Panc1 (cell line): ENCODE measurements around the gene ASIP.

ENCODE experiments used
- CTCF ChIP-seq: fragments of 450-650 bp; IDR thresholded peaks from 2 replicates; pipeline ENCODE4 v1.5.1; 2017; ENCODE audit warnings: mild to moderate bottlenecking
- POLR2AphosphoS5 ChIP-seq: IDR thresholded peaks from 2 replicates; pipeline ENCODE4 v1.6.1; 2012; ENCODE audit warnings: mild to moderate bottlenecking, low read depth, low read length, moderate library complexity
- REST ChIP-seq, 2 experiments: IDR thresholded peaks; 2 replicates each; pipeline ENCODE4 v1.6.1; 2011 to 2012; ENCODE audit warnings: low read depth in 2 of 2, control low read depth in 1 of 2, low read length in 1 of 2, mild to moderate bottlenecking in 1 of 2, moderate library complexity in 1 of 2; ENCODE audit not compliant: insufficient read depth in 1 of 2
- SIN3A ChIP-seq: IDR thresholded peaks from 2 replicates; pipeline ENCODE4 v1.6.1; 2012; ENCODE audit warnings: low read depth, mild to moderate bottlenecking, low read length, moderate library complexity, borderline replicate concordance; ENCODE audit not compliant: insufficient read depth

GRCh38 chr20:34302312-34302722 lies 61.1 kb downstream of the ASIP start:
- TF ChIP-seq POLR2AphosphoS5, result no peak
- no peak for TF ChIP-seq CTCF
- no peak for TF ChIP-seq REST (IDR thresholded peaks at IDR 0.05; ENCODE audit: insufficient read depth in 1 of 2, low read depth in 2 of 2, low read length in 1 of 2)
- no peak for TF ChIP-seq SIN3A
